Suprapubic skin (tissue), 4 donors: Measurements from ENCODE around the gene PPIB. TPM values are rescaled to one million over a fixed set of nuclear protein-coding genes. Genes with fewer than 3 reads are reported as not detected.
A peak's percentile ranks its signal among the peaks of the same experiment; 100 is the strongest.

Experiments
- DNase-seq, 2 donors: peaks; one replicate each; pipeline ENCODE4 v3.0.0-alpha.2; 2019; ENCODE audit warnings: low spot score in 2 of 2
- H3K27ac ChIP-seq: fragments of 200-600 bp; sonication (generic); one replicate; pipeline ENCODE4 v1.5.1; 2019
- H3K27me3 ChIP-seq: fragments of 200-600 bp; sonication (generic); one replicate; pipeline ENCODE4 v1.5.1; 2019
- H3K36me3 ChIP-seq: fragments of 200-600 bp; sonication (generic); one replicate; pipeline ENCODE4 v1.5.1; 2019
- H3K4me1 ChIP-seq: fragments of 200-600 bp; sonication (generic); one replicate; pipeline ENCODE4 v1.5.1; 2019
- H3K4me3 ChIP-seq: fragments of 200-600 bp; sonication (generic); one replicate; pipeline ENCODE4 v1.5.1; 2019; ENCODE audit warnings: mild to moderate bottlenecking
- H3K9me3 ChIP-seq: fragments of 200-600 bp; sonication (generic); one replicate; pipeline ENCODE4 v1.5.1; 2019
- CTCF ChIP-seq, 2 donors: fragments of 200-600 bp in 1 of 2; fragments of 450-650 bp in 1 of 2; sonication (generic) in 1 of 2; IDR thresholded peaks; one replicate each; pipeline ENCODE4 v1.5.1; 2016 to 2019; ENCODE audit warnings: antibody characterized with exemption in 2 of 2, mild to moderate bottlenecking in 1 of 2, moderate library complexity in 1 of 2
- EP300 ChIP-seq: sonication (generic); formaldehyde crosslinking; IDR thresholded peaks from one replicate; pipeline ENCODE4 v1.6.1; 2017; ENCODE audit warnings: antibody characterized with exemption
- POLR2A ChIP-seq, 2 donors: fragments of 450-650 bp; IDR thresholded peaks; one replicate each; pipeline ENCODE4 v1.6.1; 2017; ENCODE audit warnings: antibody characterized with exemption in 2 of 2, mild to moderate bottlenecking in 2 of 2, moderate library complexity in 2 of 2
- POLR2AphosphoS5 ChIP-seq, 3 donors: sonication (generic); formaldehyde crosslinking; IDR thresholded peaks; one replicate each; pipeline ENCODE4 v1.6.1; 2017; ENCODE audit warnings: antibody characterized with exemption in 3 of 3
- whole genome bisulfite sequencing: methylation state at CpG from one replicate; pipeline ENCODE4 v1.1.5; 2018; 5-methylcytosine and 5-hydroxymethylcytosine counted together
- total RNA-seq, 4 donors: library from RNA; depleted of rRNA; stranded (reverse); fragments of >200 nt; gene quantifications; one replicate each; pipeline ENCODE4 v1.1.0, GENCODE V29; 2016

PPIB gene
- total RNA-seq, 4 donors from 2014 or later: 124 to 248 (median 180) TPM

- Histone ChIP-seq H3K36me3 (peaks cover 21% of the 10 kb centered on the region), H3K4me3 (no peak overlapping the region), H3K4me1 (peaks cover 11% of the 10 kb centered on the region), H3K27me3 (peaks cover 10% of the 10 kb centered on the region), H3K27ac (no peak overlapping the region), H3K9me3 (no peaks in the 10 kb centered on the region)
- 87% methylated on average over 15 of the region's 26 CpGs for WGBS
- peak in 1 of 2 donors; percentile 61 for DNase-seq
- no peak for TF ChIP-seq CTCF (IDR thresholded peaks at IDR 0.05)
- TF ChIP-seq POLR2AphosphoS5 (IDR thresholded peaks at IDR 0.05): no peak
- TF ChIP-seq POLR2A (IDR thresholded peaks at IDR 0.05): no peak
- no peak for TF ChIP-seq EP300
These were observed 15.7 kb downstream of the PPIB start for GRCh38 chr15:64146885-64147681.

- peaks cover 26% of the 10 kb centered on the region for H3K36me3 ChIP-seq
- H3K9me3 ChIP-seq: no peaks in the 10 kb centered on the region
- no peak for DNase-seq
- TF ChIP-seq POLR2A (IDR thresholded peaks at IDR 0.05) (no peak), POLR2AphosphoS5 (IDR thresholded peaks at IDR 0.05) (no peak)
- peaks cover 5% of the 10 kb centered on the region for H3K4me1 ChIP-seq
- no peak overlapping the region for H3K4me3 ChIP-seq
- peaks cover 4% of the 10 kb centered on the region for H3K27me3 ChIP-seq
- H3K27ac ChIP-seq: no peak overlapping the region
- WGBS: 83% methylated on average over 3 of the region's 3 CpGs
These were observed 16.3 kb downstream of the PPIB start for GRCh38 chr15:64146520-64146884.

GRCh38 chr15:64146041-64146440 is 16.8 kb downstream of the PPIB start:
- peak in 1 of 2 donors; percentile 75 for DNase-seq
- Histone ChIP-seq H3K27me3 (peaks cover under 1% of the 10 kb centered on the region), H3K4me1 (peaks cover under 1% of the 10 kb centered on the region), H3K27ac (no peak overlapping the region), H3K36me3 (peaks cover 26% of the 10 kb centered on the region), H3K9me3 (no peaks in the 10 kb centered on the region), H3K4me3 (no peak overlapping the region)
- WGBS: 72% methylated on average over 6 of the region's 6 CpGs
- TF ChIP-seq POLR2AphosphoS5 (IDR thresholded peaks at IDR 0.05) (no peak), CTCF (IDR thresholded peaks at IDR 0.05) (no peak)

- TF ChIP-seq POLR2AphosphoS5 (IDR thresholded peaks at IDR 0.05): no peak
- no peak for TF ChIP-seq POLR2A (IDR thresholded peaks at IDR 0.05)
- TF ChIP-seq CTCF (IDR thresholded peaks at IDR 0.05): no peak
- no peak for TF ChIP-seq EP300
- Histone ChIP-seq H3K4me3 (no peak overlapping the region), H3K9me3 (no peaks in the 10 kb centered on the region), H3K27me3 (no peaks in the 10 kb centered on the region), H3K27ac (no peak overlapping the region), H3K4me1 (no peaks in the 10 kb centered on the region), H3K36me3 (peaks cover 26% of the 10 kb centered on the region)
- WGBS: 74% methylated on average over 14 of the region's 14 CpGs
- no peak for DNase-seq
These were observed 18.1 kb downstream of the PPIB start for GRCh38 chr15:64144565-64145281.

- peaks cover 26% of the 10 kb centered on the region for H3K36me3 ChIP-seq
These were observed 18.6 kb downstream of the PPIB start for GRCh38 chr15:64144192-64144564.

More at GRCh38 chr15:64144192-64144564, 18.6 kb downstream of the PPIB start:
- no peaks in the 10 kb centered on the region for H3K4me1 ChIP-seq
- no peaks in the 10 kb centered on the region for H3K9me3 ChIP-seq
- TF ChIP-seq POLR2AphosphoS5 (IDR thresholded peaks at IDR 0.05) (no peak), CTCF (IDR thresholded peaks at IDR 0.05) (no peak), EP300 (no peak), POLR2A (IDR thresholded peaks at IDR 0.05) (no peak)
- no peaks in the 10 kb centered on the region for H3K27me3 ChIP-seq
- H3K27ac ChIP-seq: no peak overlapping the region
- 79% methylated on average over 8 of the region's 8 CpGs for WGBS
- H3K4me3 ChIP-seq: no peak overlapping the region
- peak in 1 of 2 donors; percentile 40 for DNase-seq
